Measurements from ENCODE around the gene GPHN.

Gene GPHN

DNA sequence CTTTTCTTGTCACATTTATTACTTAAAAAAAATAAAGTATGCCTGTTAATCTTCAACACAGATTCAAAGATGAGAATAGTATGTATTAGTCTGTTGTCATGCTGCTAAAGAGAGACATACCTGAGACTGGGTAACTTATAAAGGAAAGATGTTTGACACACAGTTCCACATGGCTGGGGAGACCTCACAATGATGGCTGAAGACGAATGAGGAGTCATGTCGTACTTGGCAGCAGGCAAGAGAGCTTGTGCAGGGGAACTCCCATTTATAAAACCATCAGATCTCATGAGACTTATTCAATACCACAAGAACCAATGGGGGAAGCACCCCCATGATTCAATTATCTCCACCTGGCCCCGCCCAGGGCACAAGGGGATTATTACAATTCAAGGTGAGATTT, 345.4 kb downstream of the GPHN start:
- Histone ChIP-seq H3K9ac (ENCODE audit: low read depth in 1 of 2, low read length in 2 of 2) (no peak overlapping the region), H3K4me1 (ENCODE audit: control insufficient read depth in 1 of 2, insufficient read depth in 2 of 2, low read length in 2 of 2) (no peaks in the 10 kb centered on the region), H3K9me3 (ENCODE audit: control insufficient read depth in 1 of 2, low read length in 2 of 2) (no peaks in the 10 kb centered on the region), H3K4me3 (ENCODE audit: low read depth in 1 of 2, low read length in 2 of 2) (no peak overlapping the region), H3K36me3 (ENCODE audit: control insufficient read depth in 1 of 2, insufficient read depth in 2 of 2, low read length in 2 of 2) (no peaks in the 10 kb centered on the region), H3K27ac (ENCODE audit: low read depth, low read length) (no peak overlapping the region), H3K27me3 (ENCODE audit: control insufficient read depth in 1 of 2, insufficient read depth in 2 of 2, low read length in 2 of 2) (no peaks in the 10 kb centered on the region)

DNA sequence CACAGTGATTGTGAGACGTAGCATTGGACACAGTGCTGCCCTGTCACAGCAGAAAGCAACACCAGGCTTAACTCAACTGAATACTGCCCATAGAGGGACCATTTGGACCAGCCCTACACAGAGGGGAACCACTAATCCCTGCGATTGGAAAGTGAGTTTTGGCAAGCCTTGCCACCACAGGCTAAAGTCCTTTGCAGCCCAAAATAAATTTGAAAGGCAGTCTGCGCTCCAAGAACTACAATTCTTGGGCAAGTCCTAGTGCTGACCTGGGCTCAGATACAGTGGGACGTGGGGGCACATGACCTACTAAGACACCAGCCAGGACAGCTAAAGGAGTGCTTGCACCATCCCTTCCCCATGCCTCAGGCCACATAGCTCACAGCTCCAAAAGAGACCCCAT, 349.9 kb downstream of the GPHN start:
- Histone ChIP-seq H3K36me3 (ENCODE audit: control insufficient read depth in 1 of 2, insufficient read depth in 2 of 2, low read length in 2 of 2) (no peaks in the 10 kb centered on the region), H3K9ac (ENCODE audit: low read depth in 1 of 2, low read length in 2 of 2) (no peak overlapping the region), H3K4me3 (ENCODE audit: low read depth in 1 of 2, low read length in 2 of 2) (no peak overlapping the region), H3K9me3 (ENCODE audit: control insufficient read depth in 1 of 2, low read length in 2 of 2) (peaks cover 0 to 8% of the 10 kb centered on the region in 2 donors), H3K4me1 (ENCODE audit: control insufficient read depth in 1 of 2, insufficient read depth in 2 of 2, low read length in 2 of 2) (no peaks in the 10 kb centered on the region), H3K27me3 (ENCODE audit: control insufficient read depth in 1 of 2, insufficient read depth in 2 of 2, low read length in 2 of 2) (no peaks in the 10 kb centered on the region), H3K27ac (ENCODE audit: low read depth, low read length) (no peak overlapping the region)

DNA sequence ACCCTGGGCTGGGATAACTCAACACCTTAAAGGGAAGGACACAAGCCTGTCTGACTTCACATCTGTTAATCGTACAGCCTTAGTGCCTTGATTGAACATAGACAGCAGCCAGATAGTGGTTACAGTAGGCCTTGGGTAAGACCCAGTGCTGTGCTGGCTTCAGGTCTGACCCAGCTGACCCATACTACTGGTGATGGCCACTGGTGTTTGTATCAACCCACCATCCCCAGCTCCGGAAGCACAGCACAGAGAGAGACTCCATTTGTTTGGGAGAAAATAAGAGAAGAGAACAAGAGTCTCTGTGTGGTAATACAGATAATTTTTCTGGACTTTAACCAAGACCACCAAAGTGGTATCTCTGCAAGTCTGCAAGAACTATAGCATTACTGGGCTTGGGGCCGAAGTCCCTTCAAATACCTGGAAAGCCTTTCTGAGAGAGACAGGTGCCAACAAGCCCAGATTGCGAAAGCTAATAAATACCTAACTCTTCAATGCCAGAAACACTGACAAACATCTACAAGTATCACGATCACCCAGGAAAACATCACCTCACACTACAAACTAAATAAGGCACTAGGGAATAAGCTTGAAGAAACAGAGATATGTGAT, 351.2 kb downstream of the GPHN start:
- Histone ChIP-seq H3K9me3 (ENCODE audit: control insufficient read depth in 1 of 2, low read length in 2 of 2) (peaks cover 0 to 8% of the 10 kb centered on the region in 2 donors), H3K27ac (ENCODE audit: low read depth, low read length) (no peak overlapping the region), H3K36me3 (ENCODE audit: control insufficient read depth in 1 of 2, insufficient read depth in 2 of 2, low read length in 2 of 2) (no peaks in the 10 kb centered on the region)

DNA sequence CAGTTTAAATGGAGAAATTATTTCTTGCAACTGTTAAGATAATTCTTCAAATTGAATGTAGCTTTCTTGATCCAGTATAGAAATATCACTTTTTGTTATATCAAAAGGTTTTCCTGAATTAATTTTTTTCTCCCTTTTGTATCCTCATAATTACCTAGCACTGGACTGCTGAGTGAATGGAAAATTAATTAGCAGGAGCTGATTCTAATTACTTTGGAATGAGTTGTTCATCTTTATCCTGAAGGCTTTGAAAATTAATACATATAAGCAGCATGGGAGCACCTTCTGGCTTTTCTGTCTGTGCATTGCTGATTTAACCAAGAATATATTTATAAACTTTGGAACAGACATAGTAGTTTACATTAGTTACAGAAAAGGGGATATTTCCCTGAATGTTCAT, 373.6 kb downstream of the GPHN start:
- Histone ChIP-seq H3K27me3 (ENCODE audit: control insufficient read depth in 1 of 2, insufficient read depth in 2 of 2, low read length in 2 of 2) (no peaks in the 10 kb centered on the region), H3K4me1 (ENCODE audit: control insufficient read depth in 1 of 2, insufficient read depth in 2 of 2, low read length in 2 of 2) (no peaks in the 10 kb centered on the region), H3K4me3 (ENCODE audit: low read depth in 1 of 2, low read length in 2 of 2) (no peak overlapping the region), H3K27ac (ENCODE audit: low read depth, low read length) (no peak overlapping the region), H3K9me3 (ENCODE audit: control insufficient read depth in 1 of 2, low read length in 2 of 2) (no peaks in the 10 kb centered on the region), H3K36me3 (ENCODE audit: control insufficient read depth in 1 of 2, insufficient read depth in 2 of 2, low read length in 2 of 2) (no peaks in the 10 kb centered on the region), H3K9ac (ENCODE audit: low read depth in 1 of 2, low read length in 2 of 2) (no peak overlapping the region)

More for the DNA sequence above, 351.2 kb downstream of the GPHN start:
- H3K4me3 ChIP-seq (ENCODE audit: low read depth in 1 of 2, low read length in 2 of 2) = no peak overlapping the region
- no peaks in the 10 kb centered on the region for H3K27me3 ChIP-seq (ENCODE audit: control insufficient read depth in 1 of 2, insufficient read depth in 2 of 2, low read length in 2 of 2)
- H3K9ac ChIP-seq (ENCODE audit: low read depth in 1 of 2, low read length in 2 of 2) = no peak overlapping the region
- no peaks in the 10 kb centered on the region for H3K4me1 ChIP-seq (ENCODE audit: control insufficient read depth in 1 of 2, insufficient read depth in 2 of 2, low read length in 2 of 2)

DNA sequence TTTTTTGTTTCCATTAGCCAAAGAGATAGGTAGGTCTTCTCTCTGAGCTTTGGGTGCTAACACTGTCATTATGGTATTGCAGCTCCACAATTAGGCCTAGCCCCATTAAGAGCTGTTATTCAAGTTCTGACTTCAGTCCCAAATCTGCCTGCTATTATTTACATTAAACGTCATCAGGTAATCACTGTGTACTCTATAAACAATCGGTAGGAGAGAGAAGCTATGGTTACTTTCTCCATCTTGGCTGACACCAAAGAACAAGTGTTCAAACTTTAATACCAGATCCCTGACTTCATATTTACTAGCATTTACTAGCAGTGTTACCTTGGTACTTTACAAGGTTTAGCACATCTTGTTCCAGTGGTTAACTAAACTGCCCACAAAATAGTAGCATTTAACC, 376.2 kb downstream of the GPHN start:
- Histone ChIP-seq H3K4me1 (ENCODE audit: control insufficient read depth in 1 of 2, insufficient read depth in 2 of 2, low read length in 2 of 2) (no peaks in the 10 kb centered on the region), H3K9ac (ENCODE audit: low read depth in 1 of 2, low read length in 2 of 2) (no peak overlapping the region), H3K9me3 (ENCODE audit: control insufficient read depth in 1 of 2, low read length in 2 of 2) (no peaks in the 10 kb centered on the region)

DNA sequence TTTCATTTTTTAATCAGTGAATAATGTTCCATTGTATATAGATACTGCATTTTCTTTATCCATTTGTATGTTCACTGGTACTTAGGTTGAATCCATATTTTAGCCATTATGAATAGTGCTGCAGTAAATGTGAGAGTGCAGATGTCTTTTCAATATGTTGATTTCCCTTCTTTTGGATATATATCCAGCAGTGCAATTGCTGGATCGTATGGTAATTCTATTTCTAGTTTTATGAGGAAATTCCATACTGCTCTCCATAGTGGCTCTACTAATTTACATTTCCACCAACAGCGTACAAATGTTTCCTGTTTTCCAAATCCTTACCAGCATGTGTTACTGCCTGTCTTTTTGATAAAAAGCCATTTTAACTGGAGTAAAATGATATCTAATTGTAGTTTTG, 392.8 kb downstream of the GPHN start:
- H3K4me1 ChIP-seq (ENCODE audit: control insufficient read depth in 1 of 2, insufficient read depth in 2 of 2, low read length in 2 of 2) = no peaks in the 10 kb centered on the region
- peaks cover 0 to 14% of the 10 kb centered on the region in 2 donors for H3K9me3 ChIP-seq (ENCODE audit: control insufficient read depth in 1 of 2, low read length in 2 of 2)
- H3K27me3 ChIP-seq (ENCODE audit: control insufficient read depth in 1 of 2, insufficient read depth in 2 of 2, low read length in 2 of 2) = no peaks in the 10 kb centered on the region
- H3K4me3 ChIP-seq (ENCODE audit: low read depth in 1 of 2, low read length in 2 of 2) = no peak overlapping the region
- H3K36me3 ChIP-seq (ENCODE audit: control insufficient read depth in 1 of 2, insufficient read depth in 2 of 2, low read length in 2 of 2) = no peaks in the 10 kb centered on the region
- H3K9ac ChIP-seq (ENCODE audit: low read depth in 1 of 2, low read length in 2 of 2) = no peak overlapping the region
- H3K27ac ChIP-seq (ENCODE audit: low read depth, low read length) = no peak overlapping the region

More for the DNA sequence above, 376.2 kb downstream of the GPHN start:
- Histone ChIP-seq H3K36me3 (ENCODE audit: control insufficient read depth in 1 of 2, insufficient read depth in 2 of 2, low read length in 2 of 2) (no peaks in the 10 kb centered on the region), H3K27me3 (ENCODE audit: control insufficient read depth in 1 of 2, insufficient read depth in 2 of 2, low read length in 2 of 2) (no peaks in the 10 kb centered on the region), H3K4me3 (ENCODE audit: low read depth in 1 of 2, low read length in 2 of 2) (no peak overlapping the region), H3K27ac (ENCODE audit: low read depth, low read length) (no peak overlapping the region)

DNA sequence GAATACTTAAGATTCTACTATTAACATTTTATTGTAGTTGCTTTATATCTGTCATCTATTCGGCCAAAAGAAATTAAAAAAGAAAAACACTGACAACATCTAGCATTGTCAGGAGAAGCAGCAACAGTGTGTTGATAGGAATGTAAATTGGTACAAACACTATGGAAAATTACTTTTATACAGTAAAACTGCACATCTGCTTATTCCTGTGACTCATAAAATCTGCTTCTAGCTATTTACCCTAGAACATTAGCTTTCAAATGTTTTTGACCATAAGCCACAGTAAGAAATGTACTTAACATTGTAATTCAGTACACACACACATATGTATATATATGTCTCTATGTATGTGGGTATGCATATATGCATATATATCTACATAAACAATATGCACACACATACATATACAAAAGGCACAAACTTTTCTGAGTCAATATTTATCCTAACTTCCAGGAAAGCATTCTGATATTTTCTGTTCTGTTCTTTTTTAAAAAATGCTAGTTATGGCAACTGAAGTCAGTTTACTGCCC, 402.4 kb downstream of the GPHN start:
- no peaks in the 10 kb centered on the region for H3K27me3 ChIP-seq (ENCODE audit: control insufficient read depth in 1 of 2, insufficient read depth in 2 of 2, low read length in 2 of 2)
- H3K27ac ChIP-seq (ENCODE audit: low read depth, low read length) = no peak overlapping the region
- no peaks in the 10 kb centered on the region for H3K4me1 ChIP-seq (ENCODE audit: control insufficient read depth in 1 of 2, insufficient read depth in 2 of 2, low read length in 2 of 2)
- no peaks in the 10 kb centered on the region for H3K36me3 ChIP-seq (ENCODE audit: control insufficient read depth in 1 of 2, insufficient read depth in 2 of 2, low read length in 2 of 2)
- no peaks in the 10 kb centered on the region for H3K9me3 ChIP-seq (ENCODE audit: control insufficient read depth in 1 of 2, low read length in 2 of 2)
- H3K9ac ChIP-seq (ENCODE audit: low read depth in 1 of 2, low read length in 2 of 2) = no peak overlapping the region
- no peak overlapping the region for H3K4me3 ChIP-seq (ENCODE audit: low read depth in 1 of 2, low read length in 2 of 2)

DNA sequence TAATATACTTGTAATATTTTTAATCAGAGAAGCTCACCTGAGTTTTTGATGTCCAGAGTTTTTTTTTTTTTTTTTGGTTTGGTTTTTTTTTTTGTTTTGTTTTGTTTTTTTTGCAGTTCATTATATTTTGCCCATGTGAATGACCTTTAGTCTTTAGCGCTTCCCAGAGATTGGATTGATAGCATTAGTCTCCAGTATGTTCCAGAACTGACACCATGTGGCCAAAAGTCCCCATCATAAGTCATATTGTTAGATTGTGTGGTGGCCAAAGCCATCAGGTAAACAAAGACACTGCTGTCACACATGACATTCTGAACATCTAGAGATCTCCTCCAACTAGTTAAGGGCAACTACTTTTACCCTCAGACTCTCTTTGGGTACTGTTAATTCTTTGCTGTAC, 408.5 kb downstream of the GPHN start:
- no peak overlapping the region for H3K27ac ChIP-seq (ENCODE audit: low read depth, low read length)
- no peak overlapping the region for H3K9ac ChIP-seq (ENCODE audit: low read depth in 1 of 2, low read length in 2 of 2)
- H3K4me3 ChIP-seq (ENCODE audit: low read depth in 1 of 2, low read length in 2 of 2) = no peak overlapping the region
- peaks cover 0 to 1% of the 10 kb centered on the region in 2 donors for H3K9me3 ChIP-seq (ENCODE audit: control insufficient read depth in 1 of 2, low read length in 2 of 2)
- H3K4me1 ChIP-seq (ENCODE audit: control insufficient read depth in 1 of 2, insufficient read depth in 2 of 2, low read length in 2 of 2) = no peaks in the 10 kb centered on the region
- peaks cover 0 to 9% of the 10 kb centered on the region in 2 donors for H3K36me3 ChIP-seq (ENCODE audit: control insufficient read depth in 1 of 2, insufficient read depth in 2 of 2, low read length in 2 of 2)
- H3K27me3 ChIP-seq (ENCODE audit: control insufficient read depth in 1 of 2, insufficient read depth in 2 of 2, low read length in 2 of 2) = no peaks in the 10 kb centered on the region

DNA sequence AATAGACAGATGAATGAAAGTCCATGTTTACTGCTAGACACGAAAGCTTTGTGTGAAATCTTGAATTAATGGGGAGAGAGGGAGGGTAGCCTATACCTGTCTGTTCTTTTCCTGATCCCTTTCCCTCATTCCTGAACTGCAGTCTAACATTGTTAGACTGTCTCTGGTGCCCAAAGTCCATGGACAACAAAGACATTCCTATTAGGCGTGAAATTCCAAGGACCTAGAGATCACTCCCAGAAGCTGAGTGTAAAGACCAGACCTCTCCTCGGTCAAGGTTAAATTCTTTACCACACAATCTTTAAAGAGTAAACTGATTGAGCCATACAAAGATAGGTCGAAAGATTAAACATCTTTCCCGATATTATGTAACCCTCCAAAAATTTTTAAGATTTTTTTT, 410.6 kb downstream of the GPHN start:
- Histone ChIP-seq H3K27ac (ENCODE audit: low read depth, low read length) (no peak overlapping the region), H3K9me3 (ENCODE audit: control insufficient read depth in 1 of 2, low read length in 2 of 2) (peaks cover 0 to 2% of the 10 kb centered on the region in 2 donors), H3K27me3 (ENCODE audit: control insufficient read depth in 1 of 2, insufficient read depth in 2 of 2, low read length in 2 of 2) (no peaks in the 10 kb centered on the region), H3K4me3 (ENCODE audit: low read depth in 1 of 2, low read length in 2 of 2) (no peak overlapping the region), H3K9ac (ENCODE audit: low read depth in 1 of 2, low read length in 2 of 2) (no peak overlapping the region), H3K36me3 (ENCODE audit: control insufficient read depth in 1 of 2, insufficient read depth in 2 of 2, low read length in 2 of 2) (peaks cover 0 to 9% of the 10 kb centered on the region in 2 donors), H3K4me1 (ENCODE audit: control insufficient read depth in 1 of 2, insufficient read depth in 2 of 2, low read length in 2 of 2) (no peaks in the 10 kb centered on the region)

DNA sequence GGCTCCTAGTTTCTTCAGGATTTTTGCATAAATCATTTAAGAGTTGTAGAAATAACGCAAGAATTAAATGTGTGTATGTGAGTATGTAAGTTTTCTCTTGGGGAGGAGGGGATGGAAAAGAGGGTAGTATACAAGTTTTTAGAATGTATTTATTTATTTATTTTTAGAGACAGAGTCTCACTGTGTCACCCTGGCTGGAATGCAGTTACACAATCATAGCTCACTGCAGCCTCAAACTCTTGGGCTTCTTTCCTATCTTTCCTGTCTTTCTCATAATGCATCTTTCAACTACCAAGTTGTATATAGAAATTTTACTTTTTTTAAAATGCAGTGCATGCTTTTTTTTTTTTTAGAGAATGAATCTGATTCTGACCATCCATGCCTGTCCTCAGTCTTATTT, 412.2 kb downstream of the GPHN start:
- H3K27ac ChIP-seq (ENCODE audit: low read depth, low read length) = no peak overlapping the region

More for the DNA sequence above, 412.2 kb downstream of the GPHN start:
- Histone ChIP-seq H3K9me3 (ENCODE audit: control insufficient read depth in 1 of 2, low read length in 2 of 2) (peaks cover 0 to 2% of the 10 kb centered on the region in 2 donors), H3K4me1 (ENCODE audit: control insufficient read depth in 1 of 2, insufficient read depth in 2 of 2, low read length in 2 of 2) (no peaks in the 10 kb centered on the region), H3K27me3 (ENCODE audit: control insufficient read depth in 1 of 2, insufficient read depth in 2 of 2, low read length in 2 of 2) (no peaks in the 10 kb centered on the region), H3K4me3 (ENCODE audit: low read depth in 1 of 2, low read length in 2 of 2) (no peak overlapping the region), H3K36me3 (ENCODE audit: control insufficient read depth in 1 of 2, insufficient read depth in 2 of 2, low read length in 2 of 2) (peaks cover 5 to 13% of the 10 kb centered on the region in 2 donors), H3K9ac (ENCODE audit: low read depth in 1 of 2, low read length in 2 of 2) (no peak overlapping the region)

Data from duodenal mucosa (tissue), 2 donors.